HepG2 (cell line): ENCODE results near the gene TXNL4B. TPM values are rescaled to one million over a fixed set of nuclear protein-coding genes. Genes with fewer than 3 reads are reported as not detected.

ENCODE experiments used
- ARID4A ChIP-seq: sonication (generic); formaldehyde crosslinking; IDR thresholded peaks from 2 replicates; pipeline ENCODE4 v1.5.0; 2020; ENCODE audit warnings: mild to moderate bottlenecking, missing genetic modification reagents, borderline replicate concordance
- BRD4 ChIP-seq: sonication (generic); formaldehyde crosslinking; IDR thresholded peaks from 2 replicates; pipeline ENCODE4 v1.4.0; 2020; ENCODE audit warnings: missing genetic modification reagents
- DNMT3B ChIP-seq: conservative IDR thresholded peaks from 2 replicates; pipeline ENCODE4 v1.6.1; 2016; ENCODE audit warnings: missing biosample characterization, control low read depth
- EP300 ChIP-seq, 3 experiments: sonication (generic) in 1 of 3; formaldehyde crosslinking in 1 of 3; IDR thresholded peaks; 2 replicates each; pipeline versions ENCODE4 v1.5.1 to v1.6.1; 2011 to 2020; ENCODE audit warnings: low read depth in 2 of 3, low read length in 2 of 3, borderline replicate concordance in 1 of 3, improper control_type of control experiment in 1 of 3, mild to moderate bottlenecking in 1 of 3, missing genetic modification reagents in 1 of 3, moderate library complexity in 1 of 3
- GTF3A ChIP-seq: sonication (generic); formaldehyde crosslinking; conservative IDR thresholded peaks from 2 replicates; pipeline ENCODE4 v1.4.0; 2020; ENCODE audit warnings: mild to moderate bottlenecking, missing genetic modification reagents
- HNRNPK ChIP-seq: fragments of 200-400 bp; formaldehyde crosslinking; IDR thresholded peaks from 2 replicates; pipeline ENCODE4 v1.6.1; 2018; ENCODE audit warnings: low read length, low read depth, moderate library complexity, mild to moderate bottlenecking; ENCODE audit not compliant: poor library complexity, severe bottlenecking
- MAFK ChIP-seq, 2 experiments: IDR thresholded peaks in 1 of 2; conservative IDR thresholded peaks in 1 of 2; 2 replicates each; pipeline ENCODE4 v1.6.1; 2011; ENCODE audit warnings: improper control_type of control experiment in 2 of 2, low read length in 2 of 2
- MTERF4 ChIP-seq: sonication (generic); formaldehyde crosslinking; IDR thresholded peaks from 2 replicates; pipeline ENCODE4 v1.8.0; 2023; ENCODE audit warnings: mild to moderate bottlenecking, missing genetic modification reagents
- PREB ChIP-seq: sonication (generic); formaldehyde crosslinking; IDR thresholded peaks from 2 replicates; pipeline ENCODE4 v1.4.0; 2020; ENCODE audit warnings: missing genetic modification reagents
- RFX1 ChIP-seq: fragments of 450-650 bp; IDR thresholded peaks from 2 replicates; pipeline ENCODE4 v1.6.1; 2017
- TAF1 ChIP-seq: sonication (generic); formaldehyde crosslinking; IDR thresholded peaks from 2 replicates; pipeline ENCODE4 v1.4.0; 2020; ENCODE audit warnings: missing genetic modification reagents
- TFAP4 ChIP-seq: sonication (generic); IDR thresholded peaks from 2 replicates; pipeline ENCODE4 v1.6.1; 2016; ENCODE audit warnings: low read depth, borderline replicate concordance
- TFE3 ChIP-seq: IDR thresholded peaks from 2 replicates; pipeline ENCODE4 v1.6.1; 2016
- ZNF263 ChIP-seq: sonication (generic); formaldehyde crosslinking; IDR thresholded peaks from 2 replicates; pipeline ENCODE4 v1.4.0; 2020; ENCODE audit warnings: missing genetic modification reagents
- ZNF546 ChIP-seq: sonication (generic); formaldehyde crosslinking; conservative IDR thresholded peaks from 2 replicates; pipeline ENCODE4 v1.8.1; 2023; ENCODE audit warnings: mild to moderate bottlenecking, missing genetic modification reagents
- ZNF841 ChIP-seq: sonication (generic); formaldehyde crosslinking; IDR thresholded peaks from 2 replicates; pipeline ENCODE4 v1.8.1; 2023; ENCODE audit warnings: missing genetic modification reagents, borderline replicate concordance
- polyA plus RNA-seq, 8 experiments: library from polyadenylated mRNA; depleted of rRNA in 3 of 8; stranded (reverse) in 7 of 8; unstranded in 1 of 8; fragments of >200 nt; fragmentation: Illumina TruSeq in 4 of 8; extraction: Trizol in 4 of 8; gene quantifications; 2 replicates each; pipeline versions ENCODE4 v1.2.1 to v1.2.3, GENCODE V29; 2011 to 2016; ENCODE audit warnings: low read depth in 4 of 8, missing spikeins in 1 of 8, mixed read lengths in 1 of 8; ENCODE audit not compliant: insufficient read depth in 1 of 8
- total RNA-seq, 5 experiments: library from RNA; depleted of rRNA; stranded (reverse); fragments of >200 nt; fragmentation: Illumina TruSeq; extraction: Trizol; gene quantifications; 2 replicates each; pipeline ENCODE4 v1.2.3, GENCODE V29; 2016; ENCODE audit warnings: low read depth in 1 of 5
- TF ChIP-seq, protein P1 (sequence below): sonication (generic); formaldehyde crosslinking; IDR thresholded peaks from 2 replicates; pipeline ENCODE4 v1.8.0; 2022; ENCODE audit warnings: missing genetic modification reagents, mild to moderate bottlenecking, inconsistent platforms, borderline replicate concordance

The TXNL4B gene
- total and polyA plus RNA-seq, 2 of the 13 experiments (the other 11 are each of a cell fraction or from before 2014, with no cell fraction given), result 17.4 to 18.3 TPM

- TF ChIP-seq RFX1, result peak; percentile 81
- TF ChIP-seq EP300 (IDR thresholded peaks at IDR 0.05; ENCODE audit: low read depth in 2 of 2, low read length in 2 of 2), result peak in 1 of 2 experiments; percentile 28; a peak in 1 of 4 replicates
- TF ChIP-seq EP300 (CRISPR knock-in tag; IDR thresholded peaks at IDR 0.05; ENCODE audit: borderline replicate concordance), result no peak; the same call in 1 of the 2 replicates
- 0 out of 2 replicates have a peak, but pooled peaks have one; percentile 14 for TF ChIP-seq ZNF263 (CRISPR knock-in tag)
- TF ChIP-seq GTF3A (CRISPR knock-in tag), result 0 out of 2 replicates have a peak, but pooled peaks have one; percentile 2
- peak; percentile 85 for TF ChIP-seq TAF1
- TF ChIP-seq ARID4A (CRISPR knock-in tag), result peak; percentile 85
- no peak for TF ChIP-seq MAFK (conservative IDR thresholded peaks at IDR 0.05 in 1 of 2, IDR thresholded peaks at IDR 0.05 in 1 of 2; ENCODE audit: low read length in 2 of 2)
- no peak; the same call in none of the 2 replicates for TF ChIP-seq TFAP4
- TF ChIP-seq PREB (CRISPR knock-in tag), result no peak
- peak; percentile 67; the same call in 1 of the 2 replicates for TF ChIP-seq DNMT3B (CRISPR knock-in tag)
- peak; percentile 38; the same call in 1 of the 2 replicates for TF ChIP-seq TFE3 (CRISPR knock-in tag)
- peak; percentile 70; the same call in 1 of the 2 replicates for TF ChIP-seq MTERF4 (CRISPR knock-in tag)
- no peak for TF ChIP-seq ZNF841 (CRISPR knock-in tag)
- TF ChIP-seq HNRNPK, result no peak
- peak; percentile 66 for TF ChIP-seq BRD4 (CRISPR knock-in tag)
- 0 out of 2 replicates have a peak, but pooled peaks have one; percentile 52 for TF ChIP-seq ZNF546
- TF ChIP-seq, protein P1, sequence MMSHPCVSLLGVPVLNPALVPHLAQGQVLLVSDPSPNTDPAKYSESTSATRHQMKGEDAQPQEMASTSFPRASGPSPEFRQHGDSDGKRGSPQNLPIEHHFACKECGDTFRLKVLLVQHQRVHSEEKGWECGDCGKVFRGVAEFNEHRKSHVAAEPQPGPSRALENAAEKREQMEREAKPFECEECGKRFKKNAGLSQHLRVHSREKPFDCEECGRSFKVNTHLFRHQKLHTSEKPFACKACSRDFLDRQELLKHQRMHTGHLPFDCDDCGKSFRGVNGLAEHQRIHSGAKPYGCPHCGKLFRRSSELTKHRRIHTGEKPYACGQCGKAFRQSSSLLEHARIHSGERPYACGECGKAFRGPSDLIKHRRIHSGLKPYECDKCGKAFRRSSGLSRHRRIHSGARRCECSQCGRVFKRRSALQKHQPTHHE, result no peak
Measured at GRCh38 chr16:72093448-72094265, at the start of gene TXNL4B, which contains the start of gene DHX38 (continued).
